Gastroesophageal sphincter (tissue), 4 donors: ENCODE data around the gene ZP4. TPM values are rescaled to one million over a fixed set of nuclear protein-coding genes. Genes with fewer than 3 reads are reported as not detected.
"Not testable (repeated sequence)": the region's sequence is repeated elsewhere in the genome, so short reads cannot be mapped to it uniquely, and the experiment has no call there.

Source experiments
- ATAC-seq: fragments of 150-250 bp; one replicate; pipeline ENCODE4 v1.9.1; 2016; ENCODE audit warnings: mild to moderate bottlenecking, moderate library complexity
- H3K27ac ChIP-seq, 4 donors: fragments of 200-600 bp; sonication (generic) in 3 of 4; 1 replicate in 3 of 4; 2 replicates in 1 of 4; pipeline ENCODE4 v1.5.1; 2016 to 2019
- H3K27me3 ChIP-seq: fragments of 200-600 bp; sonication (generic); one replicate; pipeline ENCODE4 v1.5.1; 2019
- H3K36me3 ChIP-seq, 2 donors: fragments of 200-600 bp; sonication (generic); one replicate each; pipeline ENCODE4 v1.5.1; 2019; ENCODE audit warnings: control low read depth in 1 of 2
- H3K4me1 ChIP-seq, 3 donors: fragments of 200-600 bp; sonication (generic); 1 replicate in 2 of 3; 2 replicates in 1 of 3; pipeline ENCODE4 v1.5.1; 2016 to 2019; ENCODE audit warnings: control low read depth in 2 of 3
- H3K4me3 ChIP-seq, 2 donors: fragments of 200-600 bp; sonication (generic); one replicate each; pipeline ENCODE4 v1.5.1; 2019; ENCODE audit warnings: mild to moderate bottlenecking in 1 of 2, moderate library complexity in 1 of 2
- H3K9me3 ChIP-seq, 3 donors: fragments of 200-600 bp; sonication (generic); one replicate each; pipeline ENCODE4 v1.5.1; 2017 to 2019; ENCODE audit warnings: control low read depth in 2 of 3
- CTCF ChIP-seq, 4 experiments: fragments of 200-600 bp in 2 of 4; fragments of 450-650 bp in 2 of 4; sonication (generic) in 1 of 4; IDR thresholded peaks; one replicate each; pipeline ENCODE4 v1.5.1; 2017 to 2019; ENCODE audit warnings: antibody characterized with exemption in 4 of 4, mild to moderate bottlenecking in 2 of 4, moderate library complexity in 2 of 4
- EP300 ChIP-seq: sonication (generic); formaldehyde crosslinking; IDR thresholded peaks from one replicate; pipeline ENCODE4 v1.6.1; 2017; ENCODE audit warnings: antibody characterized with exemption, mild to moderate bottlenecking
- POLR2A ChIP-seq, 2 donors: fragments of 450-650 bp; IDR thresholded peaks; one replicate each; pipeline ENCODE4 v1.6.1; 2017; ENCODE audit warnings: antibody characterized with exemption in 2 of 2, mild to moderate bottlenecking in 2 of 2, moderate library complexity in 1 of 2
- POLR2AphosphoS5 ChIP-seq: sonication (generic); formaldehyde crosslinking; IDR thresholded peaks from one replicate; pipeline ENCODE4 v1.6.1; 2017; ENCODE audit warnings: antibody characterized with exemption
- WGBS, 2 donors: methylation state at CpG; one replicate each; pipeline ENCODE4 v1.1.5; 2018; ENCODE audit warnings: low coverage in 1 of 2; 5-methylcytosine and 5-hydroxymethylcytosine counted together
- total RNA-seq, 4 donors: library from RNA; depleted of rRNA; stranded (reverse); fragments of >200 nt; gene quantifications; one replicate each; pipeline ENCODE4 v1.1.0, GENCODE V29; 2016

ZP4 gene
- total RNA-seq, 4 donors from 2014 or later, result not detected

DNA sequence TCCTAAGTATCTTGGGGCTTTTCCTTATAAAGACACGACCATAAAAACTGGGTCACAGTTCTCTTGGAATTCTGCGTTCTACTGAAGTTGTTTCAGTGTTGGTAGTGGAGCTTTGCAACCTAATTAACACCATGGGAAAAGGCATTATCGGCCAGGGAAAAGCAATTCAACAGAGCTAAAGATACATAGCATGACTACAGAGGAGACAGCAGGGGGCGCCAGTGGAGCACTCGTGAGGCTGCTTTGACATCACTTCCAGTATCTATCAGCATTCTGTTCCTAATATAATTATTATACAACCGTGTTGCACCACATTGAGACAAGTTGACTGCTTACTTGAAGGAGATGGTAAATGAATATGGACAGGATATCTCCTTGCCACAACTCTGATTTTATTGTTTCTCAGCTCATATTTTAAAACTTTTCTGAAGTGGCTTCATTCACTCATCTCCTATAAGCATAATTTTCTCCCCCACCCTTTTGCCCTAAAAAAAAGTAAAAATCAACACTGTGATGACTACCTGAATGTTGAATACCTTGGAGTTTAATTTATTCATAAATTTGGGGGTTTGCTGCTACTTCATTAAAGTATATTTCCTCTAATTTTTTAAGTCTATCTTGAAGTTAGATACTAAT is 39.4 kb downstream of the ZP4 start:
- TF ChIP-seq POLR2AphosphoS5 (no peak), CTCF (IDR thresholded peaks at IDR 0.05) (peak; percentile 17 to 56 (median 47))
- H3K4me1 ChIP-seq, result no peaks in the 10 kb centered on the region
- H3K27me3 ChIP-seq, result no peaks in the 10 kb centered on the region
- no peak overlapping the region for H3K27ac ChIP-seq
- 2 to 12% methylated on average over 4 to 6 of the region's 6 CpGs for WGBS, 2 donors
- no peak overlapping the region for H3K4me3 ChIP-seq
- no peak for ATAC-seq
- no peaks in the 10 kb centered on the region for H3K9me3 ChIP-seq
- no peaks in the 10 kb centered on the region for H3K36me3 ChIP-seq

- not testable (repeated sequence) for H3K4me1 ChIP-seq, H3K27ac ChIP-seq, H3K4me3 ChIP-seq, H3K27me3 ChIP-seq, H3K36me3 ChIP-seq, ATAC-seq
- H3K9me3 ChIP-seq, result peaks cover 0 to 13% (median 0%) of the 10 kb centered on the region in 3 donors
- 92% methylated on average over 2 of the region's 3 CpGs; no CpG with 5 or more reads in 1 of the 2 donors for WGBS, 2 donors
Observed at GRCh38 chr1:237843516-237843915, 47.2 kb downstream of the ZP4 start.

GRCh38 chr1:237841485-237841884 is 49.2 kb downstream of the ZP4 start:
- TF ChIP-seq EP300 (no peak), CTCF (IDR thresholded peaks at IDR 0.05) (no peak), POLR2AphosphoS5 (no peak), POLR2A (IDR thresholded peaks at IDR 0.05) (no peak)
- no peak for ATAC-seq
- Histone ChIP-seq H3K9me3 (peaks cover 0 to 13% (median 0%) of the 10 kb centered on the region in 3 donors), H3K36me3 (no peaks in the 10 kb centered on the region), H3K4me1 (no peaks in the 10 kb centered on the region), H3K4me3 (no peak overlapping the region), H3K27me3 (no peaks in the 10 kb centered on the region), H3K27ac (no peak overlapping the region)
- WGBS, 2 donors, result 48 to 88% methylated on average over 3 of the region's 3 CpGs

GRCh38 chr1:237838904-237839534 is 51.7 kb downstream of the ZP4 start:
- H3K9me3 ChIP-seq, result peaks cover 0 to 13% (median 0%) of the 10 kb centered on the region in 3 donors
- no peaks in the 10 kb centered on the region for H3K36me3 ChIP-seq
- WGBS, 2 donors, result no CpG with 5 or more reads among the region's 6 CpGs
- no peak overlapping the region for H3K4me3 ChIP-seq
- H3K27me3 ChIP-seq, result no peaks in the 10 kb centered on the region
- no peak for ATAC-seq
- TF ChIP-seq POLR2AphosphoS5, result no peak
- no peak for TF ChIP-seq EP300
- TF ChIP-seq POLR2A (IDR thresholded peaks at IDR 0.05), result no peak
- no peak for TF ChIP-seq CTCF (IDR thresholded peaks at IDR 0.05)
- H3K4me1 ChIP-seq, result no peaks in the 10 kb centered on the region
- H3K27ac ChIP-seq, result no peak overlapping the region

- H3K36me3 ChIP-seq, result no peaks in the 10 kb centered on the region
- H3K27me3 ChIP-seq, result no peaks in the 10 kb centered on the region
- no peak overlapping the region for H3K4me3 ChIP-seq
- H3K27ac ChIP-seq, result no peak overlapping the region
- 37 to 76% methylated on average over 2 to 3 of the region's 3 CpGs for WGBS, 2 donors
- no peak for TF ChIP-seq CTCF (IDR thresholded peaks at IDR 0.05)
- no peak for TF ChIP-seq POLR2AphosphoS5
- TF ChIP-seq EP300, result no peak
- no peak for TF ChIP-seq POLR2A (IDR thresholded peaks at IDR 0.05)
- H3K9me3 ChIP-seq, result peaks cover 0 to 7% (median 0%) of the 10 kb centered on the region in 3 donors
- H3K4me1 ChIP-seq, result no peaks in the 10 kb centered on the region
- no peak for ATAC-seq
Observed at GRCh38 chr1:237838320-237838719, 52.4 kb downstream of the ZP4 start.
